ENCODE data around the gene STAG1. TPM values are rescaled to one million over a fixed set of nuclear protein-coding genes. Genes with fewer than 3 reads are reported as not detected.
"Not testable (repeated sequence)": the region's sequence is repeated elsewhere in the genome, so short reads cannot be mapped to it uniquely, and the experiment has no call there.

STAG1 gene
- total RNA-seq, 1 experiment from 2014 or later = 19.2 TPM

- no peak for DNase-seq (ENCODE audit: low read depth)
- in situ Hi-C loops (cut with HindIII; ENCODE audit: low pct_unique_long_range_greater_than_20kb, low sequenced_read_pairs) = no loop called here
Measured at GRCh38 chr3:136343446-136343845, 408.7 kb downstream of the STAG1 start.

GRCh38 chr3:136336329-136337100 lies 415.7 kb downstream of the STAG1 start:
- in situ Hi-C loops (cut with HindIII; ENCODE audit: low pct_unique_long_range_greater_than_20kb, low sequenced_read_pairs) = no loop called here
- no peak for DNase-seq (ENCODE audit: low read depth)

GRCh38 chr3:136334726-136335125 lies 417.5 kb downstream of the STAG1 start:
- in situ Hi-C loops (cut with HindIII; ENCODE audit: low pct_unique_long_range_greater_than_20kb, low sequenced_read_pairs); DNase-seq (ENCODE audit: low read depth): not testable (repeated sequence)

- DNase-seq (ENCODE audit: low read depth) = no peak
- in situ Hi-C loops (cut with HindIII; ENCODE audit: low pct_unique_long_range_greater_than_20kb, low sequenced_read_pairs) = no loop called here
Measured at GRCh38 chr3:136334209-136334608, 418.0 kb downstream of the STAG1 start.

GRCh38 chr3:136332776-136333175 lies 419.4 kb downstream of the STAG1 start:
- in situ Hi-C loops (cut with HindIII; ENCODE audit: low pct_unique_long_range_greater_than_20kb, low sequenced_read_pairs) = no loop called here
- DNase-seq (ENCODE audit: low read depth) = no peak

GRCh38 chr3:136332302-136332701 lies 419.9 kb downstream of the STAG1 start:
- no peak for DNase-seq (ENCODE audit: low read depth)
- in situ Hi-C loops (cut with HindIII; ENCODE audit: low pct_unique_long_range_greater_than_20kb, low sequenced_read_pairs) = no loop called here

- in situ Hi-C loops (cut with HindIII; ENCODE audit: low pct_unique_long_range_greater_than_20kb, low sequenced_read_pairs) = no loop called here
- DNase-seq (ENCODE audit: low read depth) = no peak
Measured at GRCh38 chr3:136330900-136331299, 421.3 kb downstream of the STAG1 start.

GRCh38 chr3:136329593-136329992 lies 422.6 kb downstream of the STAG1 start:
- no peak for DNase-seq (ENCODE audit: low read depth)
- in situ Hi-C loops (cut with HindIII; ENCODE audit: low pct_unique_long_range_greater_than_20kb, low sequenced_read_pairs) = no loop called here

- no peak for DNase-seq (ENCODE audit: low read depth)
- in situ Hi-C loops (cut with HindIII; ENCODE audit: low pct_unique_long_range_greater_than_20kb, low sequenced_read_pairs) = no loop called here
Measured at GRCh38 chr3:136327671-136328070, 424.5 kb downstream of the STAG1 start.

- in situ Hi-C loops (cut with HindIII; ENCODE audit: low pct_unique_long_range_greater_than_20kb, low sequenced_read_pairs) = no loop called here
- DNase-seq (ENCODE audit: low read depth) = no peak
Measured at GRCh38 chr3:136326316-136326715, 425.9 kb downstream of the STAG1 start.

GRCh38 chr3:136311968-136312367 lies 440.2 kb downstream of the STAG1 start:
- no peak for DNase-seq (ENCODE audit: low read depth)
- in situ Hi-C loops (cut with HindIII; ENCODE audit: low pct_unique_long_range_greater_than_20kb, low sequenced_read_pairs) = no loop called here

- in situ Hi-C loops (cut with HindIII; ENCODE audit: low pct_unique_long_range_greater_than_20kb, low sequenced_read_pairs) = no loop called here
- DNase-seq (ENCODE audit: low read depth) = peak; percentile 12
Measured at GRCh38 chr3:136311261-136311660, 440.9 kb downstream of the STAG1 start.

GRCh38 chr3:136305879-136306278 lies 446.3 kb downstream of the STAG1 start:
- peak; percentile 4 for DNase-seq (ENCODE audit: low read depth)
- in situ Hi-C loops (cut with HindIII; ENCODE audit: low pct_unique_long_range_greater_than_20kb, low sequenced_read_pairs) = no loop called here

GRCh38 chr3:136300444-136300843 lies 451.7 kb downstream of the STAG1 start:
- DNase-seq (ENCODE audit: low read depth) = no peak
- in situ Hi-C loops (cut with HindIII; ENCODE audit: low pct_unique_long_range_greater_than_20kb, low sequenced_read_pairs) = no loop called here

GRCh38 chr3:136297826-136298225 lies 454.4 kb downstream of the STAG1 start:
- no peak for DNase-seq (ENCODE audit: low read depth)
- in situ Hi-C loops (cut with HindIII; ENCODE audit: low pct_unique_long_range_greater_than_20kb, low sequenced_read_pairs) = no loop called here

- DNase-seq (ENCODE audit: low read depth) = no peak
- in situ Hi-C loops (cut with HindIII; ENCODE audit: low pct_unique_long_range_greater_than_20kb, low sequenced_read_pairs) = no loop called here
Measured at GRCh38 chr3:136296960-136297359, 455.2 kb downstream of the STAG1 start.

GRCh38 chr3:136294176-136294575 lies 458.0 kb downstream of the STAG1 start:
- DNase-seq (ENCODE audit: low read depth) = no peak
- in situ Hi-C loops (cut with HindIII; ENCODE audit: low pct_unique_long_range_greater_than_20kb, low sequenced_read_pairs) = no loop called here

GRCh38 chr3:136293279-136293678 lies 458.9 kb downstream of the STAG1 start:
- in situ Hi-C loops (cut with HindIII; ENCODE audit: low pct_unique_long_range_greater_than_20kb, low sequenced_read_pairs) = no loop called here
- DNase-seq (ENCODE audit: low read depth) = no peak

- in situ Hi-C loops (cut with HindIII; ENCODE audit: low pct_unique_long_range_greater_than_20kb, low sequenced_read_pairs) = no loop called here
- DNase-seq (ENCODE audit: low read depth) = no peak
Measured at GRCh38 chr3:136292500-136292899, 459.7 kb downstream of the STAG1 start.

GRCh38 chr3:136291302-136291701 lies 460.9 kb downstream of the STAG1 start:
- in situ Hi-C loops (cut with HindIII; ENCODE audit: low pct_unique_long_range_greater_than_20kb, low sequenced_read_pairs) = no loop called here
- no peak for DNase-seq (ENCODE audit: low read depth)
